ENCODE measurements around the gene S100A2.

S100A2 gene

GRCh38 chr1:153561466-153561985 lies 4.1 kb downstream of the S100A2 start:
- Histone ChIP-seq H3K27ac (ENCODE audit: low read length) (no peak overlapping the region), H3K9me3 (replicated peaks; ENCODE audit: insufficient read depth, low read length) (no peaks in the 10 kb centered on the region), H3K79me2 (ENCODE audit: low read length) (no peaks in the 10 kb centered on the region), H2AFZ (ENCODE audit: low read length) (no peak overlapping the region), H3F3A (ENCODE audit: insufficient read depth, low read length) (no peaks in the 10 kb centered on the region), H3K9ac (ENCODE audit: low read length) (no peak overlapping the region), H4K20me1 (ENCODE audit: insufficient read depth, low read length) (no peaks in the 10 kb centered on the region), H3K4me3 (ENCODE audit: low read length) (no peak overlapping the region), H3K4me2 (ENCODE audit: low read depth, low read length) (no peak overlapping the region), H3K27me3 (replicated peaks; ENCODE audit: insufficient read depth, low read length) (no peaks in the 10 kb centered on the region), H3K4me1 (ENCODE audit: low read length) (peaks cover 3% of the 10 kb centered on the region), H3K9me2 (replicated peaks; ENCODE audit: insufficient read depth, low read length) (no peaks in the 10 kb centered on the region), H3K36me3 (replicated peaks; ENCODE audit: insufficient read depth, low read length) (no peaks in the 10 kb centered on the region)
- no peak for TF ChIP-seq EZH2phosphoT487 (IDR thresholded peaks at IDR 0.05; ENCODE audit: low read length)
- no peak for TF ChIP-seq EZH2 (optimal IDR thresholded peaks at IDR 0.05; ENCODE audit: low read depth, low read length)
- no peak for DNase-seq

GRCh38 chr1:153560771-153561465 lies 4.7 kb downstream of the S100A2 start:
- Histone ChIP-seq H3K36me3 (replicated peaks; ENCODE audit: insufficient read depth, low read length) (no peaks in the 10 kb centered on the region), H3K27ac (ENCODE audit: low read length) (no peak overlapping the region), H3K79me2 (ENCODE audit: low read length) (no peaks in the 10 kb centered on the region), H3K27me3 (replicated peaks; ENCODE audit: insufficient read depth, low read length) (no peaks in the 10 kb centered on the region), H3K9ac (ENCODE audit: low read length) (no peak overlapping the region), H3K4me1 (ENCODE audit: low read length) (no peaks in the 10 kb centered on the region), H3K9me3 (replicated peaks; ENCODE audit: insufficient read depth, low read length) (no peaks in the 10 kb centered on the region), H4K20me1 (ENCODE audit: insufficient read depth, low read length) (no peaks in the 10 kb centered on the region), H3K4me2 (ENCODE audit: low read depth, low read length) (no peak overlapping the region), H2AFZ (ENCODE audit: low read length) (no peak overlapping the region), H3K9me2 (replicated peaks; ENCODE audit: insufficient read depth, low read length) (no peaks in the 10 kb centered on the region), H3F3A (ENCODE audit: insufficient read depth, low read length) (no peaks in the 10 kb centered on the region), H3K4me3 (ENCODE audit: low read length) (no peak overlapping the region)
- no peak for DNase-seq
- TF ChIP-seq EZH2 (optimal IDR thresholded peaks at IDR 0.05; ENCODE audit: low read depth, low read length) (no peak), CTCF (IDR thresholded peaks at IDR 0.05; ENCODE audit: low read length) (no peak), EZH2phosphoT487 (IDR thresholded peaks at IDR 0.05; ENCODE audit: low read length) (no peak)

- Histone ChIP-seq H3K27me3 (replicated peaks; ENCODE audit: insufficient read depth, low read length) (no peaks in the 10 kb centered on the region), H3K4me2 (ENCODE audit: low read depth, low read length) (no peak overlapping the region), H3K9me2 (replicated peaks; ENCODE audit: insufficient read depth, low read length) (no peaks in the 10 kb centered on the region), H3K9me3 (replicated peaks; ENCODE audit: insufficient read depth, low read length) (no peaks in the 10 kb centered on the region), H3K4me1 (ENCODE audit: low read length) (no peaks in the 10 kb centered on the region), H3K27ac (ENCODE audit: low read length) (no peak overlapping the region), H3K36me3 (replicated peaks; ENCODE audit: insufficient read depth, low read length) (no peaks in the 10 kb centered on the region), H4K20me1 (ENCODE audit: insufficient read depth, low read length) (no peaks in the 10 kb centered on the region), H3F3A (ENCODE audit: insufficient read depth, low read length) (no peaks in the 10 kb centered on the region), H3K4me3 (ENCODE audit: low read length) (no peak overlapping the region), H2AFZ (ENCODE audit: low read length) (no peak overlapping the region), H3K9ac (ENCODE audit: low read length) (no peak overlapping the region), H3K79me2 (ENCODE audit: low read length) (no peaks in the 10 kb centered on the region)
- DNase-seq = no peak
- TF ChIP-seq CTCF (IDR thresholded peaks at IDR 0.05; ENCODE audit: low read length) = no peak
- no peak for TF ChIP-seq EZH2phosphoT487 (IDR thresholded peaks at IDR 0.05; ENCODE audit: low read length)
- no peak for TF ChIP-seq EZH2 (optimal IDR thresholded peaks at IDR 0.05; ENCODE audit: low read depth, low read length)
These were observed 5.4 kb downstream of the S100A2 start for GRCh38 chr1:153560241-153560640.

GRCh38 chr1:153557877-153558276 lies 7.8 kb downstream of the S100A2 start:
- Histone ChIP-seq H3K27ac (ENCODE audit: low read length) (no peak overlapping the region), H2AFZ (ENCODE audit: low read length) (no peak overlapping the region), H3K4me3 (ENCODE audit: low read length) (no peak overlapping the region)

More at GRCh38 chr1:153557877-153558276, 7.8 kb downstream of the S100A2 start:
- H3K9me2 ChIP-seq (replicated peaks; ENCODE audit: insufficient read depth, low read length) = no peaks in the 10 kb centered on the region
- no peaks in the 10 kb centered on the region for H4K20me1 ChIP-seq (ENCODE audit: insufficient read depth, low read length)
- no peak overlapping the region for H3K4me2 ChIP-seq (ENCODE audit: low read depth, low read length)
- TF ChIP-seq EZH2 (optimal IDR thresholded peaks at IDR 0.05; ENCODE audit: low read depth, low read length) = no peak
- no peak for TF ChIP-seq CTCF (IDR thresholded peaks at IDR 0.05; ENCODE audit: low read length)
- no peak for TF ChIP-seq EZH2phosphoT487 (IDR thresholded peaks at IDR 0.05; ENCODE audit: low read length)
- H3K9ac ChIP-seq (ENCODE audit: low read length) = no peak overlapping the region
- H3K9me3 ChIP-seq (replicated peaks; ENCODE audit: insufficient read depth, low read length) = no peaks in the 10 kb centered on the region
- H3K36me3 ChIP-seq (replicated peaks; ENCODE audit: insufficient read depth, low read length) = no peaks in the 10 kb centered on the region
- no peaks in the 10 kb centered on the region for H3F3A ChIP-seq (ENCODE audit: insufficient read depth, low read length)
- no peaks in the 10 kb centered on the region for H3K4me1 ChIP-seq (ENCODE audit: low read length)
- no peak for DNase-seq
- no peaks in the 10 kb centered on the region for H3K27me3 ChIP-seq (replicated peaks; ENCODE audit: insufficient read depth, low read length)
- H3K79me2 ChIP-seq (ENCODE audit: low read length) = no peaks in the 10 kb centered on the region

Measured in MM.1S (cell line).